ENCODE results near the gene DAGLA. TPM values are rescaled to one million over a fixed set of nuclear protein-coding genes. Genes with fewer than 3 reads are reported as not detected.

Gene DAGLA
- total RNA-seq, 1 donor from 2014 or later, result 5.1 TPM

DNA sequence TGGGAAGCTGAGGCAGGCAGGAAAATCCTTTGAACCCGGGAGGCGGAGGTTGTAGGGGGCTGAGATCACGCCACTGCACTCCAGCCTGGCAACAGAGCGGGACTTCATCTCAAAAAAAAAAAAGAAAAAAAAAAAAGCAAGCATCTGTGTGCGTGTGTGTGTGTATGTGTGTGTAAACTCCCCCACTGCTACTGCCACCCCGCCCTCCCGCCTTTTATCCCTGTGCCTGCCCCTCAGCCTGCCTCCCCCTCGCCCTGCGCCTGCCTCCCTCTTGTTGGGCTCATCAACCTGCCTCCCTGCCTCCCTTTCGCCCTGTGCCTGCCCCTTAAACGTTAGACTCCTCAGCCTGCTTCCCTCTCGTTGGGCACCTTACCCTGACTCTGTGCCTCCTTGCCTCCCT is 94.2 kb downstream of the DAGLA start:
- Mint-ChIP-seq H3K4me3 (ENCODE audit: unreplicated experiment) (no peak overlapping the region), H3K9me3 (ENCODE audit: unreplicated experiment) (no peaks in the 10 kb centered on the region), H3K36me3 (ENCODE audit: unreplicated experiment) (no peaks in the 10 kb centered on the region), H3K27ac (ENCODE audit: unreplicated experiment) (no peak overlapping the region), H3K4me1 (ENCODE audit: unreplicated experiment) (peaks cover 5% of the 10 kb centered on the region), H3K27me3 (ENCODE audit: unreplicated experiment) (no peaks in the 10 kb centered on the region)
- TF ChIP-seq, protein P1, sequence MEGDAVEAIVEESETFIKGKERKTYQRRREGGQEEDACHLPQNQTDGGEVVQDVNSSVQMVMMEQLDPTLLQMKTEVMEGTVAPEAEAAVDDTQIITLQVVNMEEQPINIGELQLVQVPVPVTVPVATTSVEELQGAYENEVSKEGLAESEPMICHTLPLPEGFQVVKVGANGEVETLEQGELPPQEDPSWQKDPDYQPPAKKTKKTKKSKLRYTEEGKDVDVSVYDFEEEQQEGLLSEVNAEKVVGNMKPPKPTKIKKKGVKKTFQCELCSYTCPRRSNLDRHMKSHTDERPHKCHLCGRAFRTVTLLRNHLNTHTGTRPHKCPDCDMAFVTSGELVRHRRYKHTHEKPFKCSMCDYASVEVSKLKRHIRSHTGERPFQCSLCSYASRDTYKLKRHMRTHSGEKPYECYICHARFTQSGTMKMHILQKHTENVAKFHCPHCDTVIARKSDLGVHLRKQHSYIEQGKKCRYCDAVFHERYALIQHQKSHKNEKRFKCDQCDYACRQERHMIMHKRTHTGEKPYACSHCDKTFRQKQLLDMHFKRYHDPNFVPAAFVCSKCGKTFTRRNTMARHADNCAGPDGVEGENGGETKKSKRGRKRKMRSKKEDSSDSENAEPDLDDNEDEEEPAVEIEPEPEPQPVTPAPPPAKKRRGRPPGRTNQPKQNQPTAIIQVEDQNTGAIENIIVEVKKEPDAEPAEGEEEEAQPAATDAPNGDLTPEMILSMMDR (IDR thresholded peaks at IDR 0.05), result no peak
- DNase-seq (ENCODE audit: extremely low spot score, unreplicated experiment), result no peak

- H3K4me1 Mint-ChIP-seq (ENCODE audit: unreplicated experiment), result peaks cover 2% of the 10 kb centered on the region
Measured at GRCh38 chr11:61775106-61775505, 94.9 kb downstream of the DAGLA start.

GRCh38 chr11:61775606-61776554 is 95.7 kb downstream of the DAGLA start:
- H3K9me3 Mint-ChIP-seq (ENCODE audit: unreplicated experiment), result no peaks in the 10 kb centered on the region
- H3K4me3 Mint-ChIP-seq (ENCODE audit: unreplicated experiment), result no peak overlapping the region
- H3K27me3 Mint-ChIP-seq (ENCODE audit: unreplicated experiment), result no peaks in the 10 kb centered on the region
- no peak for DNase-seq (ENCODE audit: extremely low spot score, unreplicated experiment)
- H3K36me3 Mint-ChIP-seq (ENCODE audit: unreplicated experiment), result no peaks in the 10 kb centered on the region
- TF ChIP-seq, protein P1 (IDR thresholded peaks at IDR 0.05), result no peak
- no peak overlapping the region for H3K27ac Mint-ChIP-seq (ENCODE audit: unreplicated experiment)
- H3K4me1 Mint-ChIP-seq (ENCODE audit: unreplicated experiment), result peaks cover 2% of the 10 kb centered on the region

More at GRCh38 chr11:61775106-61775505, 94.9 kb downstream of the DAGLA start:
- H3K27ac Mint-ChIP-seq (ENCODE audit: unreplicated experiment), result no peak overlapping the region
- H3K9me3 Mint-ChIP-seq (ENCODE audit: unreplicated experiment), result no peaks in the 10 kb centered on the region
- no peaks in the 10 kb centered on the region for H3K36me3 Mint-ChIP-seq (ENCODE audit: unreplicated experiment)
- DNase-seq (ENCODE audit: extremely low spot score, unreplicated experiment), result no peak
- TF ChIP-seq, protein P1 (IDR thresholded peaks at IDR 0.05), result no peak
- no peak overlapping the region for H3K4me3 Mint-ChIP-seq (ENCODE audit: unreplicated experiment)
- H3K27me3 Mint-ChIP-seq (ENCODE audit: unreplicated experiment), result no peaks in the 10 kb centered on the region

DNA sequence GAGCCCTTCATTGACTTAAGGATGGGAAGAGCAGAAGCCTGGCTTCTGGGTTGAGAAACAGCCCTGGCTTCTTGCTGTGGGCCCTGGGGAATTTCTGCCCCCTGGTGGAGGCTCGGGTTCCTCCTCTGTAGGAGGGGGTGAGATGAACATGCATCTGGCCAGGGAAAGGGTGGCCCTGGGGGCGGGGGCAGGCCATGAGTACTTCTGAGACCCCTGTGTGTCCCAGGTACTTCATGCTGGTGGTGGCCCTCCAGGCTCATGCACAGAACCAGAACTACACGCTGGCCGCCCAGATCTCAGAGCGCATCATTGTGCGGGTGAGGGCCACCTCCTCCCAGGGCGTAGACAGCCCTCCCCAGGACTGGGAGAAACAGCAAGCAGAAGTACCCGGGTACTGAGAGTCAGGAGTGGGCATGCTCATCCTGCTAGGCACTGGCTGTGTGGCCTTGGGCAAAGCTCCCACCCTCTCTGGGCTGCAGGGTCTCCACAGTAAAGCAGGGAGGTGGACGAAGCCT is 96.4 kb downstream of the DAGLA start:
- H3K4me3 Mint-ChIP-seq (ENCODE audit: unreplicated experiment), result no peak overlapping the region
- no peaks in the 10 kb centered on the region for H3K27me3 Mint-ChIP-seq (ENCODE audit: unreplicated experiment)
- DNase-seq (ENCODE audit: extremely low spot score, unreplicated experiment), result no peak
- H3K4me1 Mint-ChIP-seq (ENCODE audit: unreplicated experiment), result peaks cover 2% of the 10 kb centered on the region
- H3K9me3 Mint-ChIP-seq (ENCODE audit: unreplicated experiment), result no peaks in the 10 kb centered on the region
- TF ChIP-seq, protein P1 (IDR thresholded peaks at IDR 0.05), result peak; percentile 61
- no peak overlapping the region for H3K27ac Mint-ChIP-seq (ENCODE audit: unreplicated experiment)
- no peaks in the 10 kb centered on the region for H3K36me3 Mint-ChIP-seq (ENCODE audit: unreplicated experiment)
